Endothelial cell of umbilical vein (primary cell): ENCODE results near the gene NME2. TPM values are rescaled to one million over a fixed set of nuclear protein-coding genes. Genes with fewer than 3 reads are reported as not detected.

ENCODE experiments used
- BruUV-seq: library from RNA; stranded (reverse); fragments of 400-500 nt; replicated peaks from 2 replicates; lab custom pipeline; 2021; lab: Mats Ljungman, UMichigan
- CTCF ChIA-PET: fragments of 300-600, 350-600 bp; sonication (Branson Sonifier 250); formaldehyde crosslinking; loops from one replicate; lab custom pipeline; 2021; ENCODE audit warnings: antibody characterized with exemption, inconsistent platforms; lab: Charles Lee
- POLR2A ChIA-PET: fragments of 300-600, 350-600 bp; sonication (Branson Sonifier 250); formaldehyde crosslinking; loops from one replicate; lab custom pipeline; 2021; ENCODE audit warnings: antibody characterized with exemption, inconsistent platforms; lab: Charles Lee
- DNase-seq: peaks from one replicate; pipeline ENCODE4 v3.0.0-alpha.2; 2011; ENCODE audit warnings: low read depth, low spot score
- FAIRE-seq: peaks from 2 replicates; lab custom pipeline; 2011; peaks lifted over from hg19 to GRCh38; lab: Jason Lieb, UNC
- H2AFZ ChIP-seq: 2 replicates; pipeline ENCODE4 v1.6.0; 2012; ENCODE audit warnings: low read depth, low read length, control low read depth, inconsistent platforms
- H3K27ac ChIP-seq: 2 replicates; pipeline ENCODE4 v1.5.1; 2011; ENCODE audit warnings: low read depth, mild to moderate bottlenecking, control low read depth, low read length, moderate library complexity; ENCODE audit not compliant: insufficient read depth
- H3K27me3 ChIP-seq, 2 experiments: 2 replicates each; pipeline versions ENCODE4 v1.6.0 to v1.6.1; 2011; ENCODE audit warnings: low read length in 2 of 2, mixed read lengths in 1 of 2; ENCODE audit not compliant: control insufficient read depth in 2 of 2, insufficient read depth in 2 of 2
- H3K36me3 ChIP-seq, 2 experiments: 2 replicates in 1 of 2; 3 replicates in 1 of 2; pipeline ENCODE4 v1.5.1; 2011; ENCODE audit warnings: low read length in 2 of 2, mild to moderate bottlenecking in 1 of 2, moderate library complexity in 1 of 2; ENCODE audit not compliant: control insufficient read depth in 2 of 2, insufficient read depth in 2 of 2; ENCODE audit errors: extremely low read depth in 1 of 2
- H3K4me1 ChIP-seq: 3 replicates; pipeline ENCODE4 v1.5.1; 2011; ENCODE audit warnings: mild to moderate bottlenecking, low read length; ENCODE audit not compliant: control insufficient read depth, insufficient read depth; ENCODE audit errors: extremely low read depth
- H3K4me2 ChIP-seq: 2 replicates; pipeline ENCODE4 v1.6.1; 2011; ENCODE audit warnings: low read length, control low read depth, mixed read lengths; ENCODE audit not compliant: insufficient read depth
- H3K4me3 ChIP-seq, 3 experiments: fragments of 200-600 bp in 1 of 3; sonication (generic), shearing (Covaris generic) in 1 of 3; replicated peaks in 1 of 3; 2 replicates each; pipeline ENCODE4 v1.5.1; 2011 to 2016; ENCODE audit warnings: control low read depth in 3 of 3, low read length in 3 of 3, mild to moderate bottlenecking in 2 of 3, inconsistent platforms in 1 of 3, low read depth in 1 of 3, moderate library complexity in 1 of 3; ENCODE audit not compliant: insufficient read depth in 1 of 3
- H3K79me2 ChIP-seq: 2 replicates; pipeline ENCODE4 v1.6.0; 2012; ENCODE audit warnings: low read length, inconsistent platforms; ENCODE audit not compliant: control insufficient read depth, insufficient read depth
- H3K9ac ChIP-seq: replicated peaks from 2 replicates; pipeline ENCODE3; 2011; ENCODE audit warnings: low read length, control low read depth; ENCODE audit not compliant: insufficient read depth; ENCODE audit errors: extremely low read depth
- H3K9me1 ChIP-seq: replicated peaks from 3 replicates; pipeline ENCODE4 v1.6.0; 2011; ENCODE audit warnings: mild to moderate bottlenecking, low read length; ENCODE audit not compliant: control insufficient read depth, insufficient read depth; ENCODE audit errors: extremely low read depth
- H3K9me3 ChIP-seq: replicated peaks from 2 replicates; pipeline ENCODE4 v1.5.1; 2012; ENCODE audit warnings: low read length, inconsistent platforms; ENCODE audit not compliant: control insufficient read depth, insufficient read depth
- H4K20me1 ChIP-seq: replicated peaks from 2 replicates; pipeline ENCODE3; 2011; ENCODE audit warnings: mild to moderate bottlenecking, low read length; ENCODE audit not compliant: control insufficient read depth, insufficient read depth; ENCODE audit errors: extremely low read depth
- CTCF ChIP-seq, 2 donors: IDR thresholded peaks; 1 replicate in 1 of 2; 2 replicates in 1 of 2; pipeline ENCODE4 v1.5.1; 2011; ENCODE audit warnings: low read length in 2 of 2, mild to moderate bottlenecking in 2 of 2, moderate library complexity in 2 of 2, control low read depth in 1 of 2, inconsistent platforms in 1 of 2, low read depth in 1 of 2; ENCODE audit not compliant: insufficient read depth in 1 of 2; ENCODE audit errors: extremely low read depth in 1 of 2
- EZH2 ChIP-seq: IDR thresholded peaks from 2 replicates; pipeline ENCODE4 v1.6.1; 2012; ENCODE audit warnings: borderline replicate concordance, low read depth, mild to moderate bottlenecking, moderate library complexity, low read length, inconsistent platforms; ENCODE audit not compliant: severe bottlenecking
- FOS ChIP-seq: IDR thresholded peaks from 2 replicates; pipeline ENCODE4 v1.6.1; 2011; ENCODE audit warnings: mild to moderate bottlenecking, low read length, moderate library complexity, borderline replicate concordance; ENCODE audit not compliant: insufficient read depth
- GATA2 ChIP-seq: IDR thresholded peaks from 2 replicates; pipeline ENCODE4 v1.7.0; 2011; ENCODE audit warnings: low read depth, mild to moderate bottlenecking, moderate library complexity, mixed read lengths, low read length; ENCODE audit not compliant: insufficient read length, insufficient read depth
- JUN ChIP-seq: IDR thresholded peaks from 2 replicates; pipeline ENCODE4 v1.6.1; 2011; ENCODE audit warnings: borderline replicate concordance, low read depth; ENCODE audit not compliant: insufficient read length, insufficient read depth
- MYC ChIP-seq: IDR thresholded peaks from one replicate; pipeline ENCODE4 v1.6.1; 2011; ENCODE audit warnings: mild to moderate bottlenecking, low read depth, low read length
- POLR2A ChIP-seq: IDR thresholded peaks from 2 replicates; pipeline ENCODE4 v1.6.1; 2012; ENCODE audit warnings: low read depth, mild to moderate bottlenecking, control low read depth, low read length
- POLR2AphosphoS5 ChIP-seq: IDR thresholded peaks from 2 replicates; pipeline ENCODE4 v1.6.1; 2012; ENCODE audit warnings: low read depth, mild to moderate bottlenecking, control low read depth, low read length, moderate library complexity; ENCODE audit not compliant: insufficient read depth
- dilution Hi-C: fragments of 300-500 bp; cut with MboI; formaldehyde crosslinking; loops from one replicate; pipeline ENCODE4 v1.15.0; 2019; ENCODE audit warnings: low sequenced_read_pairs; ENCODE audit not compliant: extremely low pct_ligation_motif_present
- intact Hi-C: fragments of 100-400 bp; cut with micrococcal nuclease; formaldehyde crosslinking; loops from one replicate; pipeline ENCODE4 v1.10.0; 2022
- polyA plus RNA-seq, 4 experiments: library from polyadenylated mRNA; depleted of rRNA in 3 of 4; stranded (reverse) in 3 of 4; unstranded in 1 of 4; fragments of >200 nt; gene quantifications; 2 replicates each; pipeline versions ENCODE4 v1.2.1 to v1.2.3, GENCODE V29; 2011 to 2012; ENCODE audit warnings: missing spikeins in 1 of 4
- total RNA-seq: library from RNA; stranded (reverse); gene quantifications from 2 replicates; pipeline ENCODE4 v1.2.3, GENCODE V29; 2021
- TF ChIP-seq, protein P1 (sequence below): IDR thresholded peaks from 2 replicates; pipeline ENCODE4 v1.6.1; 2011; ENCODE audit not compliant: insufficient read depth, insufficient read length

Gene NME2
- total and polyA plus RNA-seq, 2 donors (not counting 3 experiments of a cell fraction or from before 2014, with no cell fraction given), result 555 to 833 TPM

- ChIA-PET POLR2A (no interaction called here), CTCF (interaction anchor here (1.2 to 2.2 kb wide), 4 partner anchors 12 to 135 kb away, joined by 4 to 7 read pairs (median 5); partner anchors contain the start of gene NME1)
- no peaks in the 10 kb centered on the region for H4K20me1 ChIP-seq
- no peaks in the 10 kb centered on the region for H3K9me1 ChIP-seq
- dilution Hi-C loops, result no loop called here
- no peak for DNase-seq
- no peaks in the 10 kb centered on the region for H3K79me2 ChIP-seq
- no peaks in the 10 kb centered on the region for H3K9me3 ChIP-seq
- intact Hi-C loops, result no loop called here
- H3K27me3 ChIP-seq, result no peaks in the 10 kb centered on the region
- no peak overlapping the region for H3K9ac ChIP-seq
- H2AFZ ChIP-seq, result no peak overlapping the region
- no peak overlapping the region for H3K27ac ChIP-seq
- peaks cover 23% of the 10 kb centered on the region for H3K4me1 ChIP-seq
- no peak overlapping the region for H3K4me3 ChIP-seq
- TF ChIP-seq GATA2 (no peak), MYC (no peak), EZH2 (no peak), JUN (no peak), POLR2AphosphoS5 (no peak), CTCF (IDR thresholded peaks at IDR 0.05; ENCODE audit: extremely low read depth in 1 of 2, insufficient read depth in 1 of 2, low read depth in 1 of 2, low read length in 2 of 2) (no peak), FOS (no peak), POLR2A (no peak)
- TF ChIP-seq, protein P1, sequence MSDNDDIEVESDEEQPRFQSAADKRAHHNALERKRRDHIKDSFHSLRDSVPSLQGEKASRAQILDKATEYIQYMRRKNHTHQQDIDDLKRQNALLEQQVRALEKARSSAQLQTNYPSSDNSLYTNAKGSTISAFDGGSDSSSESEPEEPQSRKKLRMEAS, result no peak
- no peak overlapping the region for H3K4me2 ChIP-seq
- no TSS peak for BruUV-seq
- no peak for FAIRE-seq
- H3K36me3 ChIP-seq, result no peaks in the 10 kb centered on the region
Observed at GRCh38 chr17:51135956-51136355, 30.3 kb upstream of the NME2 start.
